ENCODE data around the gene EZH1.
"Not testable (repeated sequence)": the region's sequence is repeated elsewhere in the genome, so short reads cannot be mapped to it uniquely, and the experiment has no call there.

The EZH1 gene

GRCh38 chr17:42780851-42781638, 36.2 kb upstream of the EZH1 start:
- DNase-seq (ENCODE audit: low read depth): no peak
- Histone ChIP-seq H3K27me3 (replicated peaks; ENCODE audit: control insufficient read depth, insufficient read depth, low read length) (peaks cover 5% of the 10 kb centered on the region), H3K9me3 (ENCODE audit: control insufficient read depth, low read length) (no peaks in the 10 kb centered on the region), H3K36me3 (ENCODE audit: control insufficient read depth, insufficient read depth, low read length, severe bottlenecking) (peaks cover 36% of the 10 kb centered on the region), H3K9ac (ENCODE audit: low read length) (peak overlapping the region; percentile 77), H3K4me3 (ENCODE audit: low read length) (peak overlapping the region; percentile 76), H3K4me1 (ENCODE audit: control insufficient read depth, insufficient read depth, low read length) (peaks cover 42% of the 10 kb centered on the region)

- H3K27me3 ChIP-seq (replicated peaks; ENCODE audit: control insufficient read depth, insufficient read depth, low read length): peaks cover 5% of the 10 kb centered on the region
- H3K9me3 ChIP-seq (ENCODE audit: control insufficient read depth, low read length): no peaks in the 10 kb centered on the region
- H3K36me3 ChIP-seq (ENCODE audit: control insufficient read depth, insufficient read depth, low read length, severe bottlenecking): peaks cover 45% of the 10 kb centered on the region
- peak; percentile 55 for DNase-seq (ENCODE audit: low read depth)
- peaks cover 41% of the 10 kb centered on the region for H3K4me1 ChIP-seq (ENCODE audit: control insufficient read depth, insufficient read depth, low read length)
- peak within 1 kb of the TSS; percentile 76 for H3K4me3 ChIP-seq (ENCODE audit: low read length)
- peak within 1 kb of the TSS; percentile 77 for H3K9ac ChIP-seq (ENCODE audit: low read length)
Measured at GRCh38 chr17:42779936-42780850, 35.4 kb upstream of the EZH1 start, which contains the start of gene WNK4. WNK4 (plus strand) TSS chr17:42780610; CDS start chr17:42780699, 89 bp downstream.

GRCh38 chr17:42779304-42779935, 34.6 kb upstream of the EZH1 start:
- no peak for DNase-seq (ENCODE audit: low read depth)
- no peak overlapping the region for H3K4me3 ChIP-seq (ENCODE audit: low read length)
- no peaks in the 10 kb centered on the region for H3K9me3 ChIP-seq (ENCODE audit: control insufficient read depth, low read length)
- H3K36me3 ChIP-seq (ENCODE audit: control insufficient read depth, insufficient read depth, low read length, severe bottlenecking): peaks cover 46% of the 10 kb centered on the region
- peaks cover 38% of the 10 kb centered on the region for H3K4me1 ChIP-seq (ENCODE audit: control insufficient read depth, insufficient read depth, low read length)
- no peak overlapping the region for H3K9ac ChIP-seq (ENCODE audit: low read length)
- H3K27me3 ChIP-seq (replicated peaks; ENCODE audit: control insufficient read depth, insufficient read depth, low read length): peaks cover 5% of the 10 kb centered on the region

- H3K4me1 ChIP-seq (ENCODE audit: control insufficient read depth, insufficient read depth, low read length): peaks cover 38% of the 10 kb centered on the region
- peaks cover 46% of the 10 kb centered on the region for H3K36me3 ChIP-seq (ENCODE audit: control insufficient read depth, insufficient read depth, low read length, severe bottlenecking)
- H3K4me3 ChIP-seq (ENCODE audit: low read length): no peak overlapping the region
- no peak overlapping the region for H3K9ac ChIP-seq (ENCODE audit: low read length)
- DNase-seq (ENCODE audit: low read depth): no peak
- H3K9me3 ChIP-seq (ENCODE audit: control insufficient read depth, low read length): no peaks in the 10 kb centered on the region
- H3K27me3 ChIP-seq (replicated peaks; ENCODE audit: control insufficient read depth, insufficient read depth, low read length): no peaks in the 10 kb centered on the region
Measured at GRCh38 chr17:42778570-42778969, 33.7 kb upstream of the EZH1 start.

- Histone ChIP-seq H3K9ac (ENCODE audit: low read length) (no peak overlapping the region), H3K27me3 (replicated peaks; ENCODE audit: control insufficient read depth, insufficient read depth, low read length) (no peaks in the 10 kb centered on the region), H3K4me1 (ENCODE audit: control insufficient read depth, insufficient read depth, low read length) (peaks cover 17% of the 10 kb centered on the region), H3K9me3 (ENCODE audit: control insufficient read depth, low read length) (no peaks in the 10 kb centered on the region), H3K4me3 (ENCODE audit: low read length) (no peak overlapping the region), H3K36me3 (ENCODE audit: control insufficient read depth, insufficient read depth, low read length, severe bottlenecking) (peaks cover 46% of the 10 kb centered on the region)
- no peak for DNase-seq (ENCODE audit: low read depth)
Measured at GRCh38 chr17:42775534-42776098, 30.8 kb upstream of the EZH1 start.

GRCh38 chr17:42774066-42774745, 29.4 kb upstream of the EZH1 start:
- Histone ChIP-seq H3K36me3 (ENCODE audit: control insufficient read depth, insufficient read depth, low read length, severe bottlenecking) (peaks cover 40% of the 10 kb centered on the region), H3K4me3 (ENCODE audit: low read length) (peak overlapping the region; percentile 99), H3K4me1 (ENCODE audit: control insufficient read depth, insufficient read depth, low read length) (peaks cover 13% of the 10 kb centered on the region), H3K9ac (ENCODE audit: low read length) (peak overlapping the region; percentile 97), H3K9me3 (ENCODE audit: control insufficient read depth, low read length) (no peaks in the 10 kb centered on the region), H3K27me3 (replicated peaks; ENCODE audit: control insufficient read depth, insufficient read depth, low read length) (no peaks in the 10 kb centered on the region)
- DNase-seq (ENCODE audit: low read depth): peak; percentile 37

GRCh38 chr17:42773290-42774035, 28.6 kb upstream of the EZH1 start, which contains the start of gene VPS25:
VPS25 (plus strand) TSS chr17:42773449; CDS start chr17:42773476, 27 bp downstream.
- Histone ChIP-seq H3K4me1 (ENCODE audit: control insufficient read depth, insufficient read depth, low read length) (peaks cover 13% of the 10 kb centered on the region), H3K36me3 (ENCODE audit: control insufficient read depth, insufficient read depth, low read length, severe bottlenecking) (peaks cover 33% of the 10 kb centered on the region), H3K27me3 (replicated peaks; ENCODE audit: control insufficient read depth, insufficient read depth, low read length) (no peaks in the 10 kb centered on the region), H3K9ac (ENCODE audit: low read length) (peak within 1 kb of the TSS; percentile 97), H3K4me3 (ENCODE audit: low read length) (peak within 1 kb of the TSS; percentile 99), H3K9me3 (ENCODE audit: control insufficient read depth, low read length) (no peaks in the 10 kb centered on the region)
- DNase-seq (ENCODE audit: low read depth): peak; percentile 92

GRCh38 chr17:42772945-42773289, 28.1 kb upstream of the EZH1 start:
- H3K4me3 ChIP-seq (ENCODE audit: low read length): peak overlapping the region; percentile 99

GRCh38 chr17:42769964-42770363, 25.1 kb upstream of the EZH1 start:
- not testable (repeated sequence) for DNase-seq (ENCODE audit: low read depth); H3K4me3 ChIP-seq (ENCODE audit: low read length); H3K9ac ChIP-seq (ENCODE audit: low read length); H3K9me3 ChIP-seq (ENCODE audit: control insufficient read depth, low read length); H3K36me3 ChIP-seq (ENCODE audit: control insufficient read depth, insufficient read depth, low read length, severe bottlenecking); H3K27me3 ChIP-seq (replicated peaks; ENCODE audit: control insufficient read depth, insufficient read depth, low read length)
- peaks cover 30% of the 10 kb centered on the region for H3K4me1 ChIP-seq (ENCODE audit: control insufficient read depth, insufficient read depth, low read length)

More at GRCh38 chr17:42772945-42773289, 28.1 kb upstream of the EZH1 start:
- Histone ChIP-seq H3K4me1 (ENCODE audit: control insufficient read depth, insufficient read depth, low read length) (peaks cover 14% of the 10 kb centered on the region), H3K9ac (ENCODE audit: low read length) (peak overlapping the region; percentile 97), H3K36me3 (ENCODE audit: control insufficient read depth, insufficient read depth, low read length, severe bottlenecking) (peaks cover 27% of the 10 kb centered on the region), H3K27me3 (replicated peaks; ENCODE audit: control insufficient read depth, insufficient read depth, low read length) (no peaks in the 10 kb centered on the region), H3K9me3 (ENCODE audit: control insufficient read depth, low read length) (no peaks in the 10 kb centered on the region)
- DNase-seq (ENCODE audit: low read depth): no peak

GRCh38 chr17:42768006-42768405, 23.2 kb upstream of the EZH1 start:
- H3K4me1 ChIP-seq (ENCODE audit: control insufficient read depth, insufficient read depth, low read length): peaks cover 24% of the 10 kb centered on the region
- DNase-seq (ENCODE audit: low read depth); H3K27me3 ChIP-seq (replicated peaks; ENCODE audit: control insufficient read depth, insufficient read depth, low read length): not testable (repeated sequence)

More at GRCh38 chr17:42768006-42768405, 23.2 kb upstream of the EZH1 start:
- not testable (repeated sequence) for H3K36me3 ChIP-seq (ENCODE audit: control insufficient read depth, insufficient read depth, low read length, severe bottlenecking); H3K4me3 ChIP-seq (ENCODE audit: low read length); H3K9ac ChIP-seq (ENCODE audit: low read length); H3K9me3 ChIP-seq (ENCODE audit: control insufficient read depth, low read length)

All from adipocyte (in vitro differentiated cells).